Mucosa of descending colon (tissue), 3 donors: ENCODE results near the gene ST3GAL4. TPM values are rescaled to one million over a fixed set of nuclear protein-coding genes. Genes with fewer than 3 reads are reported as not detected.
"Not testable (repeated sequence)": the region's sequence is repeated elsewhere in the genome, so short reads cannot be mapped to it uniquely, and the experiment has no call there.

Experiments
- ATAC-seq: fragments of 200-7000 bp; cut with Tn5 transposase; one replicate; pipeline ENCODE4 v1.9.1; 2020; ENCODE audit warnings: mild to moderate bottlenecking, moderate library complexity
- DNase-seq, 3 donors: peaks; one replicate each; pipeline ENCODE4 v3.0.0-alpha.2; 2020
- H3K36me3 ChIP-seq: fragments of 200-600 bp; one replicate; pipeline ENCODE4 v1.8.0; 2021; ENCODE audit warnings: low read depth, mild to moderate bottlenecking
- H3K4me1 ChIP-seq: fragments of 200-600 bp; one replicate; pipeline ENCODE4 v1.8.0; 2021; ENCODE audit warnings: low read depth, mild to moderate bottlenecking
- H3K4me3 ChIP-seq: fragments of 200-600 bp; one replicate; pipeline ENCODE4 v1.8.0; 2021; ENCODE audit warnings: mild to moderate bottlenecking
- H3K9me3 ChIP-seq: fragments of 200-600 bp; one replicate; pipeline ENCODE4 v1.8.0; 2021; ENCODE audit warnings: mild to moderate bottlenecking
- CTCF ChIP-seq: fragments of 200-600 bp; IDR thresholded peaks from one replicate; pipeline ENCODE4 v1.8.0; 2022; ENCODE audit warnings: antibody characterized with exemption, mild to moderate bottlenecking
- intact Hi-C, 2 donors: fragments of 100-400 bp; cut with DNase I in 1 of 2; cut with micrococcal nuclease in 1 of 2; formaldehyde crosslinking; loops; one replicate each; pipeline versions ENCODE4 v1.11.0 to v1.11.1; 2022; cut with DNase I, micrococcal nuclease
- total RNA-seq, 3 donors: library from RNA; stranded (reverse); fragmentation: NEBNext Ultra II Directional in 2 of 3; extraction: Animal tissue kit (Norgen Biotek cat#: 25700) in 2 of 3; gene quantifications; one replicate each; pipeline versions ENCODE4 v1.2.1 to v1.2.4, GENCODE V29; 2021 to 2023
- donor health status: DM: no; HTN: no; CAD: no; lungs with moderate emphysema.
- donor health status: DM: no; HTN: no; CAD: no.
- donor health status: DM: no; HTN: yes; CAD: no.

Gene ST3GAL4
- total RNA-seq, 3 donors from 2014 or later = 94.7 to 460 (median 217) TPM

- DNase-seq (peak in 1 of 3 donors; percentile 24), ATAC-seq (no peak)
- Histone ChIP-seq H3K4me3 (no peak overlapping the region), H3K9me3 (no peaks in the 10 kb centered on the region), H3K36me3 (no peaks in the 10 kb centered on the region), H3K4me1 (peaks cover 20% of the 10 kb centered on the region)
- intact Hi-C loops = no loop called here
- no peak for TF ChIP-seq CTCF
Observed at GRCh38 chr11:126363706-126364248, 8.3 kb downstream of the ST3GAL4 start.

GRCh38 chr11:126364735-126365134, 9.2 kb downstream of the ST3GAL4 start:
- H3K4me1 ChIP-seq = peaks cover 20% of the 10 kb centered on the region
- intact Hi-C loops = not testable (repeated sequence)

GRCh38 chr11:126365508-126365907, 10.0 kb downstream of the ST3GAL4 start:
- H3K36me3 ChIP-seq, intact Hi-C loops, H3K4me3 ChIP-seq, H3K9me3 ChIP-seq: not testable (repeated sequence)
- DNase-seq (peak in 2 of 3 donors; percentile 25 to 46), ATAC-seq (peak; percentile 52)
- peaks cover 20% of the 10 kb centered on the region for H3K4me1 ChIP-seq

More at GRCh38 chr11:126364735-126365134, 9.2 kb downstream of the ST3GAL4 start:
- peak in 1 of 3 donors; percentile 16 for DNase-seq
- not testable (repeated sequence) for H3K36me3 ChIP-seq, H3K9me3 ChIP-seq, H3K4me3 ChIP-seq
- ATAC-seq = peak; percentile 6

- intact Hi-C loops = no loop called here
- Histone ChIP-seq H3K36me3 (no peaks in the 10 kb centered on the region), H3K9me3 (no peaks in the 10 kb centered on the region), H3K4me1 (peaks cover 20% of the 10 kb centered on the region), H3K4me3 (no peak overlapping the region)
- ATAC-seq (peak; percentile 43), DNase-seq (peak; percentile 26 to 68 (median 46))
- no peak for TF ChIP-seq CTCF
Observed at GRCh38 chr11:126366064-126366822, 10.8 kb downstream of the ST3GAL4 start.

- H3K4me3 ChIP-seq, intact Hi-C loops, H3K36me3 ChIP-seq, H3K9me3 ChIP-seq: not testable (repeated sequence)
- H3K4me1 ChIP-seq = peaks cover 20% of the 10 kb centered on the region
- ATAC-seq = peak; percentile 82
- peak; percentile 74 to 88 (median 80) for DNase-seq
Observed at GRCh38 chr11:126366823-126367654, 11.6 kb downstream of the ST3GAL4 start.

GRCh38 chr11:126367806-126368205, 12.3 kb downstream of the ST3GAL4 start:
- DNase-seq = peak in 1 of 3 donors; percentile 12
- intact Hi-C loops, ATAC-seq, H3K4me3 ChIP-seq, H3K36me3 ChIP-seq, H3K9me3 ChIP-seq: not testable (repeated sequence)
- peaks cover 20% of the 10 kb centered on the region for H3K4me1 ChIP-seq

- H3K36me3 ChIP-seq, intact Hi-C loops, H3K9me3 ChIP-seq, H3K4me3 ChIP-seq: not testable (repeated sequence)
- peaks cover 20% of the 10 kb centered on the region for H3K4me1 ChIP-seq
- DNase-seq (peak; percentile 49 to 71 (median 49)), ATAC-seq (peak; percentile 39)
Observed at GRCh38 chr11:126368336-126369119, 13.0 kb downstream of the ST3GAL4 start.
